ENCODE data around the gene OSBPL5.

OSBPL5 gene

GRCh38 chr11:3124821-3125220, 40.3 kb downstream of the OSBPL5 start:
- Histone ChIP-seq H3K9me3 (ENCODE audit: control insufficient read depth, insufficient read depth, low read length) (no peaks in the 10 kb centered on the region), H3K4me3 (ENCODE audit: low read length) (no peak overlapping the region), H3K27ac (ENCODE audit: low read length) (no peak overlapping the region), H3K4me1 (ENCODE audit: control insufficient read depth, insufficient read depth, low read length) (no peaks in the 10 kb centered on the region; the same call in 1 of the 2 replicates), H3K36me3 (ENCODE audit: control insufficient read depth, insufficient read depth, low read length) (no peaks in the 10 kb centered on the region), H3K27me3 (ENCODE audit: control insufficient read depth, insufficient read depth, low read length) (no peaks in the 10 kb centered on the region)
- WGBS (ENCODE audit: insufficient coverage, insufficient read length) = no CpG with 5 or more reads among the region's 3 CpGs
- DNase-seq (ENCODE audit: low read depth, low spot score) = no peak

DNA sequence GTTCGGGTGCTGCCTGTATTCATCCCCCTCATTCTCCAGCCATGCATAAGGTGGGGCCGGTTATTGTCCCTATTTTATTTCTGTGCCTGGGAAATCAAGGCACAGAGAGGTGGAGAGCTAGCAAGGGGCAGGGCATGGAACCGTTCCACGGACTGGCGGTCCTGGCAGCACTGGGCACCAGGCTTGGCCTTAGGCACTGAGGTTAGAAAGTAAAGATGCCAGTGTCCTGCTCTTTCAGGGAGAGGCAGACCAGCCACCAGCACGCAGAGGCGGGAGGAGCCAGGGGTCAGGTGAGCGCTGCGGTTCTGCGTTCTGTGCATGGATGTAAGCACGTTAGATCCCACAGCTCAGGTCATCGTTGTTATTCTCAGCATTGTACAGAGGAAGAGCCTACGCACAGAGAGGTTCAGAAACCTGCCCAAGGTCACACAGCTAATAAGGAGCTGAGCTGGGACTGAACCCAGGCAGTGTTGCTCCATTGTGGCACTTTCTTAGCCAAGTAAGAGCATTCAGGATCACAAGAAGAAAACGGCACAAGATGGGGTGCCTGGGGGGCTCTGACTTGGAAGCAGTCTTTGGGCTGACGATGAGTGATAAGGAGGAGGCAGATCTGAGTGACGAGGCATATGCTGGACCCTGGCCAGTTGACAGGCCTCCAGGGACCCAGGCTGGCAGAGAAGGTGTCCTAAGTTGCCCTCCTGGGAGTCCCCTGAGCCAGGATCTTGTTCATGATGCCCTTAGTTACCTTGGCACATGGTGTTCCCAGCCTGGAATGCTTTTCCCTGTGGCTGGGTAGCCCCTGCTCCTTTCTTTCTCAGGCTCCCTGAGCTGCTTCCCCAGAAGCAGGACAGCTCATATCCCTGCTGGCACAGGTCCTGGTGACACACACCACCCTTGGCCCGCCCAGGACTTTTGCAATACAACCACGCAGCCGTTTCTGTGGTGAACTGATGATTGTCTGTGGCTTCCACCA, 41.1 kb downstream of the OSBPL5 start:
- no peak overlapping the region for H3K4me3 ChIP-seq (ENCODE audit: low read length)
- no peaks in the 10 kb centered on the region for H3K9me3 ChIP-seq (ENCODE audit: control insufficient read depth, insufficient read depth, low read length)
- no peak overlapping the region for H3K27ac ChIP-seq (ENCODE audit: low read length)
- H3K36me3 ChIP-seq (ENCODE audit: control insufficient read depth, insufficient read depth, low read length) = 0 out of 2 replicates have a peak, but pooled peaks cover 2% of the 10 kb centered on the region
- DNase-seq (ENCODE audit: low read depth, low spot score) = no peak
- no peaks in the 10 kb centered on the region; the same call in 1 of the 2 replicates for H3K4me1 ChIP-seq (ENCODE audit: control insufficient read depth, insufficient read depth, low read length)
- WGBS (ENCODE audit: insufficient coverage, insufficient read length) = no CpG with 5 or more reads among the region's 19 CpGs
- no peaks in the 10 kb centered on the region for H3K27me3 ChIP-seq (ENCODE audit: control insufficient read depth, insufficient read depth, low read length)

DNA sequence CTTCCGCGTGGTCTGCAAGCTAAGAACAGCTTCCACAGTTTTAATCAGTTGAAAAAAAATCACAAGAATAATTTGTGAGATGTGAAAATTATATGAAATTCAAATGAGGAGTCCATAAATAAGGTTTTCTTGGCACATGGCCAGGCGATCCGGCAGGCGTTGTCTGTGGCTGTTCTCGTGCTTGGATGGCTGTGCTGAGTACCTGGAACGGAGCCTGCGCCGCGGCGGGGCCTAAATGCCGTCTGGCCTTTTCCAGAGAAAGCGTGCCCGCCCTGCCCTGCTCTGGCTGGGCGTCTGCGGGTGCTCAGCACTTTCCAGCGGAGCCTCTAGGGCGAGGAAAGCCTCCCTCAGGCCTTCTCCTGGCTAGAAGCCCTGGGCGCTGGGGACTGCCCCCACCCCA, 41.8 kb downstream of the OSBPL5 start:
- Histone ChIP-seq H3K36me3 (ENCODE audit: control insufficient read depth, insufficient read depth, low read length) (0 out of 2 replicates have a peak, but pooled peaks cover 2% of the 10 kb centered on the region), H3K4me1 (ENCODE audit: control insufficient read depth, insufficient read depth, low read length) (no peaks in the 10 kb centered on the region; the same call in 1 of the 2 replicates), H3K4me3 (ENCODE audit: low read length) (no peak overlapping the region), H3K9me3 (ENCODE audit: control insufficient read depth, insufficient read depth, low read length) (no peaks in the 10 kb centered on the region), H3K27me3 (ENCODE audit: control insufficient read depth, insufficient read depth, low read length) (no peaks in the 10 kb centered on the region), H3K27ac (ENCODE audit: low read length) (no peak overlapping the region)
- WGBS (ENCODE audit: insufficient coverage, insufficient read length) = no CpG with 5 or more reads among the region's 19 CpGs
- no peak for DNase-seq (ENCODE audit: low read depth, low spot score)

- WGBS (ENCODE audit: insufficient coverage, insufficient read length) = no CpG with 5 or more reads among the region's 13 CpGs
- no peak for DNase-seq (ENCODE audit: low read depth, low spot score)
- Histone ChIP-seq H3K36me3 (ENCODE audit: control insufficient read depth, insufficient read depth, low read length) (0 out of 2 replicates have a peak, but pooled peaks cover 2% of the 10 kb centered on the region), H3K4me3 (ENCODE audit: low read length) (no peak overlapping the region), H3K9me3 (ENCODE audit: control insufficient read depth, insufficient read depth, low read length) (no peaks in the 10 kb centered on the region), H3K4me1 (ENCODE audit: control insufficient read depth, insufficient read depth, low read length) (no peaks in the 10 kb centered on the region; the same call in 1 of the 2 replicates), H3K27ac (ENCODE audit: low read length) (no peak overlapping the region), H3K27me3 (ENCODE audit: control insufficient read depth, insufficient read depth, low read length) (no peaks in the 10 kb centered on the region)
Measured at GRCh38 chr11:3122775-3123201, 42.3 kb downstream of the OSBPL5 start.

DNA sequence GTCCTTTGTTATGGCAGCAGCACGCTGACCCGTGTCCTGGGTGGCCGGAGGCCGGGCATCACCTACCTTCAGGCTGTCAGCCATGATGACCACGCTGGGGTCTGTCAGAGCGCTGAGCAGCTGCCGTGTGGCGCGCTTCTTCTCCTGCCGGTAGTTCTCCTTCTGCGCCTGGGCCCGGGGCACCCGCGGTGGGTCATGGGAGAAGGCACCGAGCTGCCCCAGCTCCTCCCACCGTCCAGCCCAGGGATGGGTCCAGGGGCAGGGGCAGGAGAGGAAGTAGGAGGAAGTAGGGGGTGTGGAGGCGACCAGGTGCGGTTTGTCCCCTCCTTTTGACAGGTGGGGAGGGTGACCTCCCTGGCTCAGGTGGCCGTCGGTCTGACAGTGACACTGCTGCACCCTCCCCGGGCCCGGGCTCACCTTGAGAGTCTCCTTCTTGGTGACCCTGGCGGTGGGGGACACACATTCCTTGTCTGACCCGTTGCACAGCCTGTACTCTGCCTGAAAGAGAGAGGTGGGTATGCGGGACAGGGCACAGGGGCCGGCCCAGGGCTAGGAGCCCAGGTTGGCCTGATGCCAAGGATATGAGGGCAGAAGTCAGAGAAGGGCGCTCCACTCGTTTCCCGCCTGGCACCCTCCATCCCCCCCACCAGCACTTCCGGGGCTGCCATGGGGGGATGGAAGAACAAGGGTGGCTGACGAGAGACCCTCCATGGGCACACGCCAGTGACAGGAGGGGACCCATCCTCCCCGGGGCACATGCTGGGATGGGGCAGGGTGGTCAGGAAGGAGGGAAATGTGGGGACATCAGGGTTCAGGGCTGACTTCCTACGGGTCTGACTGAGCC, 43.0 kb downstream of the OSBPL5 start:
- no peak overlapping the region for H3K27ac ChIP-seq (ENCODE audit: low read length)

GRCh38 chr11:3121416-3121815, 43.7 kb downstream of the OSBPL5 start:
- Histone ChIP-seq H3K4me3 (ENCODE audit: low read length) (no peak overlapping the region), H3K27ac (ENCODE audit: low read length) (no peak overlapping the region), H3K36me3 (ENCODE audit: control insufficient read depth, insufficient read depth, low read length) (0 out of 2 replicates have a peak, but pooled peaks cover 2% of the 10 kb centered on the region), H3K9me3 (ENCODE audit: control insufficient read depth, insufficient read depth, low read length) (no peaks in the 10 kb centered on the region), H3K27me3 (ENCODE audit: control insufficient read depth, insufficient read depth, low read length) (no peaks in the 10 kb centered on the region), H3K4me1 (ENCODE audit: control insufficient read depth, insufficient read depth, low read length) (no peaks in the 10 kb centered on the region)
- no CpG with 5 or more reads among the region's 10 CpGs for WGBS (ENCODE audit: insufficient coverage, insufficient read length)
- DNase-seq (ENCODE audit: low read depth, low spot score) = no peak

More for the DNA sequence above, 43.0 kb downstream of the OSBPL5 start:
- Histone ChIP-seq H3K36me3 (ENCODE audit: control insufficient read depth, insufficient read depth, low read length) (0 out of 2 replicates have a peak, but pooled peaks cover 2% of the 10 kb centered on the region), H3K9me3 (ENCODE audit: control insufficient read depth, insufficient read depth, low read length) (no peaks in the 10 kb centered on the region), H3K4me1 (ENCODE audit: control insufficient read depth, insufficient read depth, low read length) (no peaks in the 10 kb centered on the region; the same call in 1 of the 2 replicates), H3K4me3 (ENCODE audit: low read length) (no peak overlapping the region), H3K27me3 (ENCODE audit: control insufficient read depth, insufficient read depth, low read length) (no peaks in the 10 kb centered on the region)
- no peak for DNase-seq (ENCODE audit: low read depth, low spot score)
- no CpG with 5 or more reads among the region's 34 CpGs for WGBS (ENCODE audit: insufficient coverage, insufficient read length)

DNA sequence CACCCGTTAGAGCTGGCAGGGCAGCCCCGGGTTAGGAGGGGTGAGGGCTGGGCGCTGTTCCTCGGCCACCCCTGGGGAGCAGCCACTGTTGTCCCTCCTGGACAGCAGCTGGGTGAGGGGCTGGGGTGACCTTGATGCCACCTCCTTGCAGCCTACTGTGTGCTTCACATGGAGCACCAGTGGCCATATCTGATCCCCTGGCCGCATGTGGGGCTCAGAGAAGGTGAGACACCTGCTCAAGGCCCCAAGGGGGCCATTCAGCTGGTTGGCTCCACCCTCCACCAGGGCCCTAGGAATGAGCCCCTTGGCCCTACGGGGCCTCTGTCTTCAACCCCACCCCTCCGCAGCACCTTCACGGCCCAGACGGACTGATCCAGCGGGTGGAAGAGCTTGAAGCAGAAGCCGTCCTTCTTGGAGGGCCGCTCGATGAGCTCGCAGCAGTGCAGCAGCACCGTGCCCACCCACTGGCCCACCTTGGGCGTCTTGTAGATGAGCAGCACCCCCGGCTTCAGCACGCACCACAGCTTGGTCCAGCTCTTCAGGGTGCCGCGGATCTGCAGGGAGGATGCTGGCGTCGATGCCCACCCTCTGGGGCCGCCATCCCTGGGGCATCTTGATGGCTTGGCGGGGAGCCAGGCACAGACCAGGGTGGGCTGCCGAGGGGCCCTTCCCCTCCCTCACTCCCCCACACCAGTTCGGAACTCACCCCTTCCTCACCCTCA, 44.9 kb downstream of the OSBPL5 start:
- DNase-seq (ENCODE audit: low read depth, low spot score) = no peak
- H3K4me3 ChIP-seq (ENCODE audit: low read length) = no peak overlapping the region
- no peaks in the 10 kb centered on the region; the same call in 1 of the 2 replicates for H3K9me3 ChIP-seq (ENCODE audit: control insufficient read depth, insufficient read depth, low read length)
- no peaks in the 10 kb centered on the region for H3K4me1 ChIP-seq (ENCODE audit: control insufficient read depth, insufficient read depth, low read length)
- H3K36me3 ChIP-seq (ENCODE audit: control insufficient read depth, insufficient read depth, low read length) = 0 out of 2 replicates have a peak, but pooled peaks cover 2% of the 10 kb centered on the region
- H3K27me3 ChIP-seq (ENCODE audit: control insufficient read depth, insufficient read depth, low read length) = no peaks in the 10 kb centered on the region
- no CpG with 5 or more reads among the region's 26 CpGs for WGBS (ENCODE audit: insufficient coverage, insufficient read length)
- no peak overlapping the region for H3K27ac ChIP-seq (ENCODE audit: low read length)

GRCh38 chr11:3119141-3119821, 45.8 kb downstream of the OSBPL5 start:
- no peaks in the 10 kb centered on the region for H3K27me3 ChIP-seq (ENCODE audit: control insufficient read depth, insufficient read depth, low read length)
- no peaks in the 10 kb centered on the region for H3K4me1 ChIP-seq (ENCODE audit: control insufficient read depth, insufficient read depth, low read length)
- 0 out of 2 replicates have a peak, but pooled peaks cover 2% of the 10 kb centered on the region for H3K36me3 ChIP-seq (ENCODE audit: control insufficient read depth, insufficient read depth, low read length)
- WGBS (ENCODE audit: insufficient coverage, insufficient read length) = no CpG with 5 or more reads among the region's 14 CpGs
- no peaks in the 10 kb centered on the region; the same call in 1 of the 2 replicates for H3K9me3 ChIP-seq (ENCODE audit: control insufficient read depth, insufficient read depth, low read length)
- DNase-seq (ENCODE audit: low read depth, low spot score) = no peak
- no peak overlapping the region for H3K4me3 ChIP-seq (ENCODE audit: low read length)
- no peak overlapping the region for H3K27ac ChIP-seq (ENCODE audit: low read length)

DNA sequence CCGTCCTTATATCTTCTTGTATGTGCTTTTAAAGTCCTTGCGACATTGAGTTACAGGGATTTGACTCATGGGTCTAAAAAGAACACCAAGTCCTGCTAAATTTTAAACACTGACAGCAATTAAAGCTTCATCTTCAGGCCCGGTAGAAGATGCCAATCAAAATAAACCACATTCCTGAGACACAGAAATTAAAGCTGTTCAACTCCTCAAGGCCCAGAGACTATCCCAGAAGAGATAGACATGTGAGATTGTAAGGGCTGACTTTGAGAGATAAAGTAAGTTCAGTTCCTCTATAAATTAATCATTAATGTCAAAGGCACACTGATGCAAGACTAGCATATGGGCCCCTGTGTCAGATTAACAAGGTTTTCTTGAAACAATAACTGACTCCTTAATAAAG, 49.8 kb downstream of the OSBPL5 start:
- no peak for DNase-seq (ENCODE audit: low read depth, low spot score)
- no peaks in the 10 kb centered on the region for H3K4me1 ChIP-seq (ENCODE audit: control insufficient read depth, insufficient read depth, low read length)
- no peak overlapping the region for H3K4me3 ChIP-seq (ENCODE audit: low read length)
- H3K27ac ChIP-seq (ENCODE audit: low read length) = no peak overlapping the region
- H3K27me3 ChIP-seq (ENCODE audit: control insufficient read depth, insufficient read depth, low read length) = no peaks in the 10 kb centered on the region
- WGBS (ENCODE audit: insufficient coverage, insufficient read length) = no CpG with 5 or more reads among the region's 3 CpGs
- no peaks in the 10 kb centered on the region; the same call in 1 of the 2 replicates for H3K9me3 ChIP-seq (ENCODE audit: control insufficient read depth, insufficient read depth, low read length)
- 0 out of 2 replicates have a peak, but pooled peaks cover 2% of the 10 kb centered on the region for H3K36me3 ChIP-seq (ENCODE audit: control insufficient read depth, insufficient read depth, low read length)
